Transverse colon (tissue), 4 donors: ENCODE data around the gene NBPF1. TPM values are rescaled to one million over a fixed set of nuclear protein-coding genes. Genes with fewer than 3 reads are reported as not detected.
"Not testable (repeated sequence)": the region's sequence is repeated elsewhere in the genome, so short reads cannot be mapped to it uniquely, and the experiment has no call there.

Experiments used
- DNase-seq: peaks from one replicate; pipeline ENCODE4 v3.0.0-alpha.2; 2019
- H3K27ac ChIP-seq, 4 donors: fragments of 200-600 bp; sonication (generic); 2 replicates each; pipeline ENCODE4 v1.5.1; 2016 to 2018; ENCODE audit warnings: inconsistent platforms in 4 of 4
- H3K27me3 ChIP-seq: fragments of 200-600 bp; sonication (generic); 2 replicates; pipeline ENCODE4 v1.5.1; 2017; ENCODE audit warnings: inconsistent platforms
- H3K36me3 ChIP-seq, 4 donors: fragments of 200-600 bp; sonication (generic); 2 replicates each; pipeline ENCODE4 v1.5.1; 2017 to 2019; ENCODE audit warnings: inconsistent platforms in 4 of 4
- H3K4me1 ChIP-seq, 4 donors: fragments of 200-600 bp; sonication (generic); 2 replicates each; pipeline ENCODE4 v1.5.1; 2017 to 2020; ENCODE audit warnings: inconsistent platforms in 4 of 4
- H3K4me3 ChIP-seq, 4 donors: fragments of 200-600 bp; sonication (generic); 1 replicate in 1 of 4; 2 replicates in 3 of 4; pipeline versions ENCODE4 v1.5.1 to v1.6.1; 2017 to 2019; ENCODE audit warnings: inconsistent platforms in 4 of 4
- H3K9me3 ChIP-seq, 2 donors: fragments of 200-600 bp; sonication (generic); 2 replicates each; pipeline ENCODE4 v1.5.1; 2017 to 2019; ENCODE audit warnings: inconsistent platforms in 2 of 2
- POLR2A ChIP-seq: fragments of 450-650 bp; IDR thresholded peaks from one replicate; pipeline ENCODE4 v1.6.1; 2016; ENCODE audit warnings: antibody characterized with exemption, mild to moderate bottlenecking, moderate library complexity
- POLR2AphosphoS5 ChIP-seq, 3 donors: sonication (generic); formaldehyde crosslinking; IDR thresholded peaks; one replicate each; pipeline ENCODE4 v1.6.1; 2016; ENCODE audit warnings: antibody characterized with exemption in 3 of 3
- WGBS, 2 donors: methylation state at CpG; one replicate each; pipeline ENCODE4 v1.1.5; 2018; ENCODE audit warnings: low coverage in 1 of 2; 5-methylcytosine and 5-hydroxymethylcytosine counted together
- in situ Hi-C, 4 donors: fragments of 200-750 bp; cut with MboI; loops; one replicate each; pipeline versions ENCODE4 v1.15.0 to v1.15.1; 2017; ENCODE audit warnings: low sequenced_read_pairs in 3 of 4, low pct_ligation_motif_present in 1 of 4, low pct_unique_long_range_greater_than_20kb in 1 of 4
- intact Hi-C: fragments of 100-400 bp; cut with DNase I; formaldehyde crosslinking; loops from one replicate; pipeline ENCODE4 v1.15.1; 2023; ENCODE audit warnings: low total_unique reads
- small RNA-seq, 4 donors: library from RNA; depleted of rRNA; stranded (forward); fragments of <200 nt; gene quantifications; one replicate each; pipeline ENCODE3, GENCODE V24; 2016
- total RNA-seq, 4 donors: library from RNA; depleted of rRNA; stranded (reverse); fragments of >200 nt; gene quantifications; one replicate each; pipeline ENCODE4 v1.1.0, GENCODE V29; 2016

NBPF1 gene
- total RNA-seq, 4 donors from 2014 or later, result 70.1 to 178 (median 148) TPM

DNA sequence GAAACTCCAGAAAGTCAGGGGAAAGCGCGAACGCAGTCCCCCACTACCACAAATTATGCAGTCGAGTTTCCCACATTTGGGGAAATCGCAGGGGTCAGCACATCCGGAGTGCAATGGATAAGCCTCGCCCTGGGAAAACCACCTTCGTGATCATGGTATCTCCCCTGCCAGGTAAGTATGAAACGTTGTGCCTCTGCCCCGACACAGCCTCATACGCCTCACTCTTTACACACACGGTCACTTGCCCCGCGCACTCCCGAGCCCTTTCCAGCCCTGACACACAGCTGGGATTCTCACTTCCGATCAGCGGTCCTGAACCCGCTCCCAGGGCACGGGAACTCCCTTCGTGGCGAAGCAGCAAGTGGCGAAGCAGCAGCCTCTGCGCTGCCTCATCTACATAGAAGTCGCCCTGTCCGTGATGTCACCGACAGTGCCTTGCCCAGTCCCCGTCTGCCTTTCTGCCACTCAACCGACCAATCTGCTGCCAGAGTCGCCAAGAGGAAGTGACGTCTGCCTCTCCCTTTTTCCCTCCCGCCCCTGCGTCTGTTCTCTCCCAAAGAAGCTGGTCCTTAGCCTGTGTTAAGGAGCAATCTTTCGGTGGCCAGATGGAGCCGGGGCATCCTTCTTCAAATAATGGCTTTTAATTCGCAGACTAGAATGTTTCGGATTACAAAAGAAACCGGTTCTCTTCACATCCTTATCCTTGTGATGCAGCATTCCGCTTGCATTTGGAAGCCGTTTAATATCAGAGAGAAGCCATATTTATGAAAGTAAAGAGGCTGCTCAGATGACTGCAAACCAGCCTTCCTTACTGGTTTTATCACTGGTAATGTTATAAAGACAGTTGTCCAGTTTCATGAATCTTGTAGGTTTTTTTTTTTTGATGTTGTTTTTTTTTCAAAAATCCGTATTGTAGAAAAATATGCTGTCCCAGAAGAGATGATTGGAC, 99.0 kb downstream of the NBPF1 start, which contains the start of gene RNU1-1:
TSS of gene RNU1-1 (minus strand) at position 179 of the 949 bp plus-strand sequence.
- H3K4me3 ChIP-seq, result peak within 1 kb of the TSS in 3 of 4 donors; percentile 13 to 44 (median 17)
- H3K9me3 ChIP-seq, intact Hi-C loops, H3K4me1 ChIP-seq, H3K36me3 ChIP-seq, in situ Hi-C loops: not testable (repeated sequence)
- peak within 1 kb of the TSS; percentile 76 to 92 (median 81) for H3K27ac ChIP-seq
- peak; percentile 90 for DNase-seq
- TF ChIP-seq POLR2A, result peak; percentile 90
- peaks cover 20% of the 10 kb centered on the region for H3K27me3 ChIP-seq
- 1 to 13% methylated on average over 3 to 30 of the region's 40 CpGs for WGBS, 2 donors

DNA sequence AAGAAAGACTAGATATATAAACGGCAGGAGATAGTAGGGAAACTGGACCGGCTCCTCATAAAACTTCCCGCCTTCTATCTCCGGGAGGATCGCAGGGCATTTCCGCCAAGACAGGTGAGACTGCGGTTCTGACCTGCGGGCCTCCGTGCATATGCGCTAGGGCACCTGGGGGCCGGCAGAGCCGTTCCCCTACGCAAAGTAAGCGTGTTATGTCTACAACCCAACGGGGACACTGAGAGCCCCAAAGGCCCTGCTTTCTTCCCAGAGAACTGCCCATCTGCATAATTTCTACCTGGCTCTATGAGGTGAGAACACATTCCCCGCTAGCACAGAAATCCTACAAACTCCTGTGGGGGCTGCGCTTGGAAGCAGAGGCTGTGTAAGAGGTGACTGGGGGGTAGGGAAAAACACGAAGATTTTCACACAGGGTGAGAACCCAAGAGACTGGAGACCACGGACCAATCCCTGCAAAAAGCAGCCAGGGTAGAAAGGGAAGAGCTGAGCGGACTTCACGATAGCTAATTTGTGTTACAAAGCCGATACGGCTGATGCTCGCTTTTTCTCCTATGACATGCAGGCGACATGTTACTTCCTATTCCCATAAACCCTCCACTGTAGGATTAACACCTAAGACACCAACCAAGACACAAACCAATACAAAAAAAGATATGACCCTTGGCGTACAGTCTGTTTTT, 99.8 kb downstream of the NBPF1 start:
- peak in 2 of 3 donors; percentile 73 to 77 for TF ChIP-seq POLR2AphosphoS5 (IDR thresholded peaks at IDR 0.05)
- in situ Hi-C loops, H3K9me3 ChIP-seq, H3K4me1 ChIP-seq, H3K36me3 ChIP-seq, intact Hi-C loops: not testable (repeated sequence)
- WGBS, 2 donors, result 11% methylated on average over 26 of the region's 26 CpGs; no CpG with 5 or more reads in 1 of the 2 donors
- H3K27me3 ChIP-seq, result peaks cover 14% of the 10 kb centered on the region
- DNase-seq, result peak; percentile 52
- H3K27ac ChIP-seq, result peak overlapping the region; percentile 76 to 92 (median 80)
- peak overlapping the region in 2 of 4 donors; percentile 10 to 43 for H3K4me3 ChIP-seq

DNA sequence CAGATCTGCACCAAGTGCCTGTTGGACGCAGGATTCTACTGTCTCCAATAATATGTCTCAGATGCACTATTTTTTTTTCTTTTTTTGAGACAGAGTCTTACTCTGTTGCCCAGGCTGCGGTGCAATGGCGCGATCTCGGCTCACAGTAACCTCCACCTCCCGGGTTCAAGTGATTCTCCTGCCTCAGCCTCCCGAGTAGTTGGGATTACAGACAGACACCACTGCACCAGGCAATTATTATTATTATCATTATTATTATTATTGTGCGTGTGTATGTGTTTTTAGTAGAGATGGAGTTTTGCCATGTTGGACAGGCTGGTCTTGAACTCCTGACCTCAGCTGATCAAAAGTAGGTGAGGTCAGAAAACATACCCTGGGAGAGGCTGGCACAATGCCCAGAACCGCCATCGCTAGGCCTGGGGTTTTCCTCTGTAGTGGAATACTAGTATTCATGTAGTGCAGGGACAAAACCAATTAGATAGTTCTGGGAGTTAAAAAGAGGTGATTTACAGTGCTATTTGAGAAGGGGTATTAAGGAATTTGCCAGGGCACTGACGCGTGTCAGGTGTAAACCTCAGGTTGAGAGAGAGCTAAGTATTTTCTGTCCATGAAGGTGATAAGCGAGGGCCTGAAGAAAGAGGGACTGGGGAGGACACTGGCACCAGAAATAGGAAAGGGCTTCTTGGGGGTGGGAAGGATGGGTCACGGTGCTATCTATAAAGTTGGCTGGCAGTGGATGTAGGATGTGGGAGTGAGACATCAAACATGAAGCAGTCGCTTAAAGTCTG, 100.5 kb downstream of the NBPF1 start:
- H3K36me3 ChIP-seq, H3K4me3 ChIP-seq, H3K9me3 ChIP-seq, H3K27me3 ChIP-seq, H3K4me1 ChIP-seq, intact Hi-C loops, in situ Hi-C loops: not testable (repeated sequence)
- WGBS, 2 donors, result 66 to 74% methylated on average over 11 to 14 of the region's 15 CpGs
- peak overlapping the region in 3 of 4 donors; percentile 76 to 92 (median 79) for H3K27ac ChIP-seq
- DNase-seq, result peak; percentile 40

Small RNA genes lying within 50 kb of the gene (small RNA-seq; reads per million reads assigned to genes)
- gene RNU1-1 (0 reads per million in 4 donors), gene RNU1-6P (0 reads per million in 4 donors)

Other genes starting within 250 kb of the NBPF1 start
- 10 to 100 TPM; 54.6 to 66.8 (median 61.7) TPM for gene SZRD1, start 246.3 kb downstream of the NBPF1 start, total RNA-seq
- not detected for gene SPATA21, start 176.1 kb downstream of the NBPF1 start, total RNA-seq
- 10 to 100 TPM; 34.4 to 58.2 (median 52.4) TPM for gene NECAP2, start 172.8 kb downstream of the NBPF1 start, total RNA-seq
- under 1 TPM in 3 of 4 donors, not detected in 1; under 0.01 TPM for gene RNU1-1, start 99.3 kb downstream of the NBPF1 start, total RNA-seq
- gene RNU1-3, start 53.4 kb upstream of the NBPF1 start, total RNA-seq, result under 1 TPM in 3 of 4 donors, not detected in 1; under 0.01 TPM
- gene RNU1-4, start 127.0 kb upstream of the NBPF1 start, total RNA-seq, result under 1 TPM in 3 of 4 donors, not detected in 1; under 0.01 TPM